ENCODE results near the gene TNS1. TPM values are rescaled to one million over a fixed set of nuclear protein-coding genes. Genes with fewer than 3 reads are reported as not detected.

Gene TNS1
- total RNA-seq, 1 donor from 2014 or later = 505 TPM

DNA sequence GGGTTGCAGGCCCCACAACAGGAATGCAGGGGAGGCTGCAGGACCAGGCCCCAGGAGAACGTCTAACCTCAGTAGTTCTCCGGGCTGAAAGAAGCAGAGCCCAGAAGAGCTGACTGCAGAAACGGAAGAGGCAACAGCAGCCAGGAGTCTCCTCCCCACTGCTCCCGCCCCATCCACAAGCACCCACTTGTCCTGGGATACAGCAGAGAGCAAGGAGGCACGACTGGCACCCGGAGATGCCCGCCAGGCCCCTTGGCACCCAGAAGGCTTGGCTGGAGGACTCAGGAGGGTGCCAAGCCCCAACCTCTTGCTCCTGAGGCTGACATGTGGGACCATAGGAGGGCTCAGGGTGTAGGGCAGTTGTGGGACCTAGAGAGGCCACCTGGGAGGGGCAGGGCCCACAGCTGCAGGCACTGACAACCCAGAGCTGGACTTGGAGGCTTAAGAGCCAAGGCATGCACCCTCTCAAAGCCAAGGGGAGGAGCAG is 29.0 kb upstream of the TNS1 start:
- intact Hi-C loops (cut with DNase I) = no loop called here
- H3K27ac ChIP-seq = no peak overlapping the region

GRCh38 chr2:218031261-218031660 is 28.5 kb upstream of the TNS1 start:
- peaks cover 10% of the 10 kb centered on the region for H3K4me1 ChIP-seq
- ATAC-seq (no peak), DNase-seq (no peak)
- intact Hi-C loops (cut with DNase I) = no loop called here
- H3K9me3 ChIP-seq = no peaks in the 10 kb centered on the region
- no peak for TF ChIP-seq CTCF (IDR thresholded peaks at IDR 0.05)
- H3K27ac ChIP-seq = no peak overlapping the region
- no peaks in the 10 kb centered on the region for H3K36me3 ChIP-seq
- H3K4me3 ChIP-seq = no peak overlapping the region
- H3K27me3 ChIP-seq (ENCODE audit: low read depth) = peaks cover 14% of the 10 kb centered on the region

More for the DNA sequence above, 29.0 kb upstream of the TNS1 start:
- H3K9me3 ChIP-seq = no peaks in the 10 kb centered on the region
- DNase-seq (no peak), ATAC-seq (no peak)
- TF ChIP-seq CTCF (IDR thresholded peaks at IDR 0.05) = no peak
- H3K4me3 ChIP-seq = no peak overlapping the region
- peaks cover 14% of the 10 kb centered on the region for H3K27me3 ChIP-seq (ENCODE audit: low read depth)
- H3K4me1 ChIP-seq = peaks cover 10% of the 10 kb centered on the region
- no peaks in the 10 kb centered on the region for H3K36me3 ChIP-seq

GRCh38 chr2:218030409-218031195 is 27.8 kb upstream of the TNS1 start:
- ATAC-seq = no peak
- no peaks in the 10 kb centered on the region for H3K9me3 ChIP-seq
- H3K4me1 ChIP-seq = peaks cover 10% of the 10 kb centered on the region
- no peak overlapping the region for H3K4me3 ChIP-seq
- H3K36me3 ChIP-seq = no peaks in the 10 kb centered on the region
- no peak overlapping the region for H3K27ac ChIP-seq
- no peak for TF ChIP-seq CTCF (IDR thresholded peaks at IDR 0.05)
- intact Hi-C loops (cut with DNase I) = no loop called here
- peaks cover 14% of the 10 kb centered on the region for H3K27me3 ChIP-seq (ENCODE audit: low read depth)
- DNase-seq = no peak

DNA sequence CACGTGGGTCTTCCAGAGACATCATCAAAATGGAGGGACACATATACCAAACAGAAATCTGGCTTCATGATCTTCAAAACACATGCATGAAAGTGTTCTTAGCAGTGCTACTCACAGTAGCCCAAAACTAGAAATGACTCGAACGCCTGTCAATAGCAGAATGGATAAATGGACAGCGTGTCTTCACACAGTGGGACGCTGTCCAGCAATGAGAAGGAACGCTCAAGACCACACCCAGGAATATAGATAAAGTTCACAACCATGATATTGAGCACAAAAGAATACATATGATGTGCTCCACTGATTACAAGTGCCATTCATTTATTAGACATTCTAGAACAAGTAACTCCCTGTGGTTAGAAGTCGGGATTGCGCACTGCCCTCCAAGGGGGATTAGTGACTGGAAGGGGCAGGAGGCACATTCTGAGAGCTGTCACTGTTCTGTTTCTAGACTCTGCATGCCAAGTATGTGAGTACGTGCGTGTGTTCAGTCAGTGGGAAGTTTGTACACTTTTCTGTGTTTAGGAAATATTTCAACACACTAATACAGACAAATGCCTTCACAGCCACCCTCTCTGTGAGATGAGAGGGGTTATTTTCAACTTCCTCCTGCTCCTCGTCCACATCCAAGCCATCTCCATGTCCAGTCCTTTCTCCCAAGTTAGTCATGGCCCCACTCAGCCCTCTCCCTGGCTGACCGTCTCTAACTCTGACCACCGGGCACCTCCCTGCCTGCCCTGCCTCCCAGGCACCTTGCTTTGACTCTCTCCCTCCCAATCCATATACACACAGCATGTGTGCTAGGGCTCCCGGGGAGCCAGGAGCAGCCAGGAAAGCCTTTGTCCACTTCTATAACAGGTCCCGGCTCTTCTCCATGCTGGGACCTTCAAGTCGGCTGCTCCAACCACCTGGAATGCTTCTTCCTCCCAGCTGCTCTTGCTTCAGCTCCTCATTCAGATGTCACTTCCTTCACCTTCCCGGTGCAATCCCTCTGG is 26.9 kb upstream of the TNS1 start:
- DNase-seq (no peak), ATAC-seq (no peak)
- H3K27me3 ChIP-seq (ENCODE audit: low read depth) = peaks cover 14% of the 10 kb centered on the region
- no peak for TF ChIP-seq CTCF (IDR thresholded peaks at IDR 0.05)
- no peak overlapping the region for H3K4me3 ChIP-seq
- H3K27ac ChIP-seq = no peak overlapping the region
- H3K36me3 ChIP-seq = no peaks in the 10 kb centered on the region
- intact Hi-C loops (cut with DNase I) = no loop called here
- H3K9me3 ChIP-seq = no peaks in the 10 kb centered on the region
- peaks cover 10% of the 10 kb centered on the region for H3K4me1 ChIP-seq

DNA sequence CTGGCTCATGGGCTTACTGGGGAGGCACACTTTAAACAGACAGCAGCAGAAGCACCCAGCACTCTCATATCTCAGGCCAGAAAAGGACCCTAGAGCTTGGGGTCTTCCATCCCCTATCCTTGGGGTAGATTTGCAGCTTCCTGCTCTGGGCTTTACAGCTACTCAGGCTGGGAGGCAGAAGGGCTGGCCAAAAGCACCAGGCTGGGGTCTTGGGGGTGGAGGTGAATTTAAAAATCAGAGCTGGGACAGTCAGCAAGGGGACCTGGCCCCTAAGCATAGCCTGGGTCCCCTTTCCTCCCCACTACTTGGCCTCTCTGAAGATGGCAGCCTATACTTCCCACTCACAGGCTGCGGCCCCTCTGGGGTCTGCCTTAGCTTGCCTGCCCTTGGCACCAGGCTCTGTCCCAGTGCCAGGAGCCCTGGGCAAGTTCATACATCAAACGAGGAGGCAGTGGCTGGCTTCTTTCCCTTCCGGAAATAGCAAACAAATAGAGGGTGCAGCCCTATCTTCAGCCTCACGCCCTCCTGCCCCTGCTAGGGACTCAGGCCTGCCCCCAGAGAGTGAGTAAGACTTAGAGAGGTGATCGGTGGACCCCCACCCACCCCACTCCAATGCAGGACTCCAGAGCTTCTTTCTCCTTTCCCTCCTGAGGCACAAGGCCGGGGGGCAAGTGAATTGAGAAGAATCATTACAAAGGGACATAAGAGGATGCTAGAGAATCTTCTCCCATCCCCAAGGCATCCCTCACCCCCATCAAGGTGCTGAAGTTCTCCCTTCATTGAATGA is 26.0 kb upstream of the TNS1 start:
- Histone ChIP-seq H3K9me3 (no peaks in the 10 kb centered on the region), H3K27ac (no peak overlapping the region), H3K4me3 (no peak overlapping the region), H3K27me3 (ENCODE audit: low read depth) (peaks cover 7% of the 10 kb centered on the region), H3K36me3 (no peaks in the 10 kb centered on the region), H3K4me1 (peaks cover 1% of the 10 kb centered on the region)
- DNase-seq = no peak
- no peak for ATAC-seq
- TF ChIP-seq CTCF (IDR thresholded peaks at IDR 0.05) = no peak
- intact Hi-C loops (cut with DNase I) = no loop called here
